ENCODE data around the gene GPS1. TPM values are rescaled to one million over a fixed set of nuclear protein-coding genes. Genes with fewer than 3 reads are reported as not detected.

Gene GPS1
- total and polyA plus RNA-seq, 10 donors = 61.5 to 109 (median 68.9) TPM

- no peak overlapping the region for H3K27ac ChIP-seq
- intact Hi-C loops (cut with DNase I; ENCODE audit: low total_unique reads) = no loop called here
- 94 to 97% (median 95%) methylated on average over 28 to 47 of the region's 47 CpGs for WGBS, 5 donors
- H3K4me3 ChIP-seq = no peak overlapping the region
- peaks cover 0 to 13% (median 4%) of the 10 kb centered on the region in 6 donors for H3K4me1 ChIP-seq
- TF ChIP-seq POLR2AphosphoS5 (IDR thresholded peaks at IDR 0.05) (peak in 1 of 3 donors; percentile 24), CTCF (IDR thresholded peaks at IDR 0.05 in 8 of 11, conservative IDR thresholded peaks at IDR 0.05 in 3 of 11) (no peak)
- H3K36me3 ChIP-seq = peaks cover 0 to 100% (median 99%) of the 10 kb centered on the region in 6 donors
- H3K27me3 ChIP-seq (replicated peaks in 1 of 7) = no peaks in the 10 kb centered on the region
- DNase-seq = no peak
- no peaks in the 10 kb centered on the region for H3K9me3 ChIP-seq
These were observed 37.4 kb downstream of the GPS1 start for GRCh38 chr17:82088838-82089722.

- peaks cover 0 to 100% (median 97%) of the 10 kb centered on the region in 6 donors for H3K36me3 ChIP-seq
- no peaks in the 10 kb centered on the region for H3K27me3 ChIP-seq (replicated peaks in 1 of 7)
- no peak for DNase-seq
- no peaks in the 10 kb centered on the region for H3K9me3 ChIP-seq
- H3K27ac ChIP-seq = no peak overlapping the region
- intact Hi-C loops (cut with DNase I; ENCODE audit: low total_unique reads) = no loop called here
- WGBS, 5 donors = 81 to 97% (median 94%) methylated on average over 6 to 29 of the region's 29 CpGs
- TF ChIP-seq POLR2AphosphoS5 (IDR thresholded peaks at IDR 0.05) (peak in 1 of 3 donors; percentile 9), CTCF (IDR thresholded peaks at IDR 0.05 in 8 of 11, conservative IDR thresholded peaks at IDR 0.05 in 3 of 11) (no peak)
- H3K4me3 ChIP-seq = no peak overlapping the region
- peaks cover 0 to 11% (median 4%) of the 10 kb centered on the region in 6 donors for H3K4me1 ChIP-seq
These were observed 38.2 kb downstream of the GPS1 start for GRCh38 chr17:82089723-82090548.

- peaks cover 0 to 7% (median under 1%) of the 10 kb centered on the region in 6 donors for H3K4me1 ChIP-seq
- H3K27ac ChIP-seq = no peak overlapping the region
- intact Hi-C loops (cut with DNase I; ENCODE audit: low total_unique reads) = no loop called here
- no peak for DNase-seq
- H3K27me3 ChIP-seq (replicated peaks in 1 of 7) = no peaks in the 10 kb centered on the region
- peaks cover 0 to 100% (median 93%) of the 10 kb centered on the region in 6 donors for H3K36me3 ChIP-seq
- TF ChIP-seq CTCF (IDR thresholded peaks at IDR 0.05 in 8 of 11, conservative IDR thresholded peaks at IDR 0.05 in 3 of 11) (no peak), POLR2A (IDR thresholded peaks at IDR 0.05) (no peak), POLR2AphosphoS5 (IDR thresholded peaks at IDR 0.05) (no peak)
- WGBS, 5 donors = 89 to 97% (median 94%) methylated on average over 12 to 29 of the region's 29 CpGs
- H3K4me3 ChIP-seq = no peak overlapping the region
- H3K9me3 ChIP-seq = no peaks in the 10 kb centered on the region
These were observed 39.0 kb downstream of the GPS1 start for GRCh38 chr17:82090549-82091263.

Measured in spleen (tissue), 11 donors.